ENCODE data around the gene CDO1. TPM values are rescaled to one million over a fixed set of nuclear protein-coding genes. Genes with fewer than 3 reads are reported as not detected.
A peak's percentile ranks its signal among the peaks of the same experiment; 100 is the strongest.

Gene CDO1
- not detected in 2 replicates for total RNA-seq (2022)
- Bru-seq, nascent RNA = percentile 27 among the genes with signal in this experiment
- percentile 25 among the genes with signal in this experiment for BruChase-seq, experiment 1, labeled RNA remaining after a 2-hour chase
- percentile 29 among the genes with signal in this experiment for BruChase-seq, experiment 2, labeled RNA remaining after a 6-hour chase
- long read RNA-seq, partial matches to known transcripts = 0 of 2 reads
- long read RNA-seq, other reads (novel, unspliced or antisense) = 2 of 2 reads

DNA sequence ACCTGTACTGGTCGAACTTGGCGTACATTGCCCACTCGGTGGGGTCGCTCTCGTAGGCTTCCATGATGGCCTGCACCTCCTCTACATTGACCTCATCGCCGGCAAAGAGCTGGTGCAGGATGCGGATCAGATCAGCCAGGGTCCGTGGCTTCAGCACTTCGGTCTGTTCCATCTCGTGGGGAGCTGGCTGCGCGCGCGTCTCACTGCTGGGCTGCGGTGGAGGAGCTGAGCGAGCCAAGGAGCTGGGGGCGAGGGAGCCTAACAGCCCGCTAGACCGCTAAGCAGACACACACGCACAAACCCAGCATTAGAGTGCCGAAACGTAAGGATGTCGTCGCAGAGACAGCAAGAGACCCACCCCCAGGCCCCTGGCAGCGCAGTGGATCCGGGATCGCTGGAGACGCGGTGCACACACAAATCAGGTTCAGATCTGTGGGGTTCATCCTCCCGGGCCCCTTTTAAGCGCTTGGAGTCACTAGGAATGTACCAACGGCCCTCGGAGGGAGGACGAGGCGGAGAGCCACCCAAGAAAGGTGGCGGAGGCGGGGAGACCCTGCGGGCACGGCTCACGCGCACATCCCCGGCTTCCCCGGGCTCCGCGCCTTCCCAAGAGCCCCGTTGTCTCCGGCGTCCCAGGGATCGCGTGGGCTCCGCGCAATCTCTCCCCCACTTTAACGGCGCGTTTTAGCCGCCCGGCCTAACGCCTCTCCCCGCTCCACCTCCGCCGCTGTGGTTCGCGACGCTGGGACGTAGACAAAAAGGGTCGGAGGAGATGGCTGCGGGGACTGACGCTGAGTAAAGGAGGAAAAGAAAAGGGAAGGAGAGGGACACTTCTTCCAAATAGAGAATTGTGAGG is at the start of gene CDO1:
TSS of gene CDO1 (minus strand) at position 434 of the 856 bp plus-strand sequence. CDS start at position 172, 262 bp downstream.
- no peak within 1 kb of the TSS for H3K4me3 Mint-ChIP-seq (ENCODE audit: unreplicated experiment)
- Histone ChIP-seq H3K9me3 (no peaks in the 10 kb centered on the region), H3K4me3 (ENCODE audit: low read depth, low read length) (no peak within 1 kb of the TSS), H3K4me1 (no peaks in the 10 kb centered on the region), H3K27me3 (replicated peaks; ENCODE audit: control insufficient read depth, insufficient read depth, low read length) (no peaks in the 10 kb centered on the region), H3K36me3 (ENCODE audit: control insufficient read depth, insufficient read depth, low read length) (no peaks in the 10 kb centered on the region)
- TF ChIP-seq, protein P1, sequence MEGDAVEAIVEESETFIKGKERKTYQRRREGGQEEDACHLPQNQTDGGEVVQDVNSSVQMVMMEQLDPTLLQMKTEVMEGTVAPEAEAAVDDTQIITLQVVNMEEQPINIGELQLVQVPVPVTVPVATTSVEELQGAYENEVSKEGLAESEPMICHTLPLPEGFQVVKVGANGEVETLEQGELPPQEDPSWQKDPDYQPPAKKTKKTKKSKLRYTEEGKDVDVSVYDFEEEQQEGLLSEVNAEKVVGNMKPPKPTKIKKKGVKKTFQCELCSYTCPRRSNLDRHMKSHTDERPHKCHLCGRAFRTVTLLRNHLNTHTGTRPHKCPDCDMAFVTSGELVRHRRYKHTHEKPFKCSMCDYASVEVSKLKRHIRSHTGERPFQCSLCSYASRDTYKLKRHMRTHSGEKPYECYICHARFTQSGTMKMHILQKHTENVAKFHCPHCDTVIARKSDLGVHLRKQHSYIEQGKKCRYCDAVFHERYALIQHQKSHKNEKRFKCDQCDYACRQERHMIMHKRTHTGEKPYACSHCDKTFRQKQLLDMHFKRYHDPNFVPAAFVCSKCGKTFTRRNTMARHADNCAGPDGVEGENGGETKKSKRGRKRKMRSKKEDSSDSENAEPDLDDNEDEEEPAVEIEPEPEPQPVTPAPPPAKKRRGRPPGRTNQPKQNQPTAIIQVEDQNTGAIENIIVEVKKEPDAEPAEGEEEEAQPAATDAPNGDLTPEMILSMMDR (IDR thresholded peaks at IDR 0.05; ENCODE audit: insufficient read depth in 1 of 2, low read depth in 1 of 2, low read length in 1 of 2, severe bottlenecking in 1 of 2, unreplicated experiment in 1 of 2) = no peak
- intact Hi-C loops (cut with micrococcal nuclease; ENCODE audit: unreplicated experiment) = no loop called here
- H3K27ac Mint-ChIP-seq (ENCODE audit: unreplicated experiment) = no peak within 1 kb of the TSS
- no TSS peak for BruUV-seq (replicated peaks)
- no peaks in the 10 kb centered on the region for H3K4me1 Mint-ChIP-seq (ENCODE audit: low read depth, unreplicated experiment)
- H3K27me3 Mint-ChIP-seq (ENCODE audit: insufficient read depth, unreplicated experiment) = no peaks in the 10 kb centered on the region
- H3K9me3 Mint-ChIP-seq (ENCODE audit: unreplicated experiment) = no peaks in the 10 kb centered on the region
- H3K36me3 Mint-ChIP-seq (ENCODE audit: insufficient read depth, unreplicated experiment) = no peaks in the 10 kb centered on the region
- CTCF ChIA-PET = no interaction called here
- no peak for DNase-seq
- POLR2A ChIA-PET = no interaction called here

DNA sequence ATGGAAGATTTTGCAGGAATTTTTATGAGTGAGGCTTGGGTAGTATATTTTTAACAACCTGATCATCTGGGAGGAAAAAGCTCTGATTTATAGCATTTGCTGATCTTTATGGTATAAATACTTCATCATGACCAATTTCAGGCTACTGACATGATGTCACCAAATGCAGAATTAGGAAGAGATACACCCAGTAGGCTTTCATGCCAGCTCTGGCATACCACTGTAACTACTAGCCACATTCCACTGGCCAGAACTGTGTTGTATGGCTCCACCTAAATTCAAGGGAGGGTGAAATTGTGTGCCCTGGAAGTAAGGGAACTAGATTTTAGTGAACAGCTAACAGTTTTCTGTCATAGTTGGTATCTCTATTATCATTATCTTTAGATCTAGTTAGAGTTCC is 42.9 kb upstream of the CDO1 start:
- Histone ChIP-seq H3K4me1 (peaks cover 39% of the 10 kb centered on the region), H3K27me3 (replicated peaks; ENCODE audit: control insufficient read depth, insufficient read depth, low read length) (no peaks in the 10 kb centered on the region), H3K4me3 (ENCODE audit: low read depth, low read length) (no peak overlapping the region), H3K9me3 (no peaks in the 10 kb centered on the region), H3K36me3 (ENCODE audit: control insufficient read depth, insufficient read depth, low read length) (no peaks in the 10 kb centered on the region)
- TF ChIP-seq, protein P1 (IDR thresholded peaks at IDR 0.05; ENCODE audit: insufficient read depth in 1 of 2, low read depth in 1 of 2, low read length in 1 of 2, severe bottlenecking in 1 of 2, unreplicated experiment in 1 of 2) = no peak
- CTCF ChIA-PET = no interaction called here
- BruUV-seq (replicated peaks) = no TSS peak
- DNase-seq = no peak
- H3K4me1 Mint-ChIP-seq (ENCODE audit: low read depth, unreplicated experiment) = peaks cover 36% of the 10 kb centered on the region
- intact Hi-C loops (cut with micrococcal nuclease; ENCODE audit: unreplicated experiment) = no loop called here
- POLR2A ChIA-PET = interaction anchor here (0.5 kb wide), 1 partner anchor 606 kb away, joined by 5 read pairs; no protein-coding TSS in a partner anchor
- no peaks in the 10 kb centered on the region for H3K36me3 Mint-ChIP-seq (ENCODE audit: insufficient read depth, unreplicated experiment)
- H3K9me3 Mint-ChIP-seq (ENCODE audit: unreplicated experiment) = peaks cover 11% of the 10 kb centered on the region
- no peak overlapping the region for H3K27ac Mint-ChIP-seq (ENCODE audit: unreplicated experiment)
- H3K4me3 Mint-ChIP-seq (ENCODE audit: unreplicated experiment) = no peak overlapping the region
- H3K27me3 Mint-ChIP-seq (ENCODE audit: insufficient read depth, unreplicated experiment) = no peaks in the 10 kb centered on the region

DNA sequence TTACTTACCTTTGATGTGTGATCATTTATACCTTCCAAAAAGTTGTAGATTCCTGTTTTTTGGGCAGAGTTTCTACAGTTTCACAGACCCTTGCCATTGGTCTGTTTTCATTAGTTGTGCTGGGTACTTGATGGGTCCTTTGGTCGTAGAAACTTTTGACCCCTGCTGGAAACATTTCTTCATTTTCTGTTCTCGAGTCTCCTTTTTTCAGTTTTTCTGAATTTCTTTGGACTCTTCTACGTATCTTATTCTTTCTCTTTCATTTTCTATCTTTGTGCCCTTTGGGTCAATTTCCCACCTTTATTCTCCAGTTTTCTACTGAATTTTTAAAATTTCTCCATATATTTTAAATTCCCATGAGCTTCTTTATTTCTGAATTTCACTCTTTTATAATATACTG is 41.9 kb upstream of the CDO1 start:
- H3K27ac Mint-ChIP-seq (ENCODE audit: unreplicated experiment) = no peak overlapping the region
- Histone ChIP-seq H3K27me3 (replicated peaks; ENCODE audit: control insufficient read depth, insufficient read depth, low read length) (no peaks in the 10 kb centered on the region), H3K9me3 (0 out of 2 replicates have a peak, but pooled peaks cover 2% of the 10 kb centered on the region), H3K4me3 (ENCODE audit: low read depth, low read length) (no peak overlapping the region), H3K36me3 (ENCODE audit: control insufficient read depth, insufficient read depth, low read length) (no peaks in the 10 kb centered on the region), H3K4me1 (peaks cover 33% of the 10 kb centered on the region)
- TF ChIP-seq, protein P1 (IDR thresholded peaks at IDR 0.05; ENCODE audit: insufficient read depth in 1 of 2, low read depth in 1 of 2, low read length in 1 of 2, severe bottlenecking in 1 of 2, unreplicated experiment in 1 of 2) = no peak
- intact Hi-C loops (cut with micrococcal nuclease; ENCODE audit: unreplicated experiment) = no loop called here
- H3K4me1 Mint-ChIP-seq (ENCODE audit: low read depth, unreplicated experiment) = peaks cover 28% of the 10 kb centered on the region
- H3K36me3 Mint-ChIP-seq (ENCODE audit: insufficient read depth, unreplicated experiment) = no peaks in the 10 kb centered on the region
- peaks cover 16% of the 10 kb centered on the region for H3K9me3 Mint-ChIP-seq (ENCODE audit: unreplicated experiment)
- DNase-seq = no peak
- H3K27me3 Mint-ChIP-seq (ENCODE audit: insufficient read depth, unreplicated experiment) = no peaks in the 10 kb centered on the region
- H3K4me3 Mint-ChIP-seq (ENCODE audit: unreplicated experiment) = no peak overlapping the region
- ChIA-PET CTCF (no interaction called here), POLR2A (no interaction called here)
- BruUV-seq (replicated peaks) = no TSS peak

Measured in Caco-2 (cell line).